ENCODE results near the gene ZFP42.

ZFP42 gene

GRCh38 chr4:188005561-188005960 is 10.0 kb downstream of the ZFP42 start:
- POLR2A ChIA-PET: no interaction called here
- CTCF ChIA-PET: no interaction called here
- H3K4me1 ChIP-seq (ENCODE audit: control extremely low read depth in 1 of 4, control insufficient read depth in 4 of 4, insufficient read depth in 4 of 4, low read length in 3 of 4): no peaks in the 10 kb centered on the region
- peaks cover 0 to 2% (median 0%) of the 10 kb centered on the region in 5 experiments for H3K9me3 ChIP-seq (ENCODE audit: control extremely low read depth in 1 of 5, control insufficient read depth in 4 of 5, insufficient read depth in 2 of 5, low read depth in 1 of 5, low read length in 4 of 5)
- no CpG with 5 or more reads among the region's 3 CpGs for WGBS (ENCODE audit: insufficient coverage)
- no peaks in the 10 kb centered on the region for H3K36me3 ChIP-seq (ENCODE audit: control insufficient read depth in 4 of 4, insufficient read depth in 4 of 4, low read length in 3 of 4)
- DNase-seq: no peak
- no peaks in the 10 kb centered on the region for H3K27me3 ChIP-seq (replicated peaks in 2 of 5; ENCODE audit: control insufficient read depth in 4 of 5, insufficient read depth in 5 of 5, low read length in 4 of 5)
- H3K27ac ChIP-seq (ENCODE audit: insufficient read depth in 1 of 2, low read depth in 1 of 2, low read length in 2 of 2, poor library complexity in 1 of 2, severe bottlenecking in 2 of 2): no peak overlapping the region
- H3K4me3 ChIP-seq (ENCODE audit: control insufficient read depth in 1 of 7, extremely low read depth in 1 of 7, insufficient read depth in 4 of 7, low read depth in 2 of 7, low read length in 6 of 7): no peak overlapping the region

GRCh38 chr4:188006285-188006848 is 10.8 kb downstream of the ZFP42 start:
- CTCF ChIA-PET: no interaction called here
- Histone ChIP-seq H3K4me3 (ENCODE audit: control insufficient read depth in 1 of 7, extremely low read depth in 1 of 7, insufficient read depth in 4 of 7, low read depth in 2 of 7, low read length in 6 of 7) (no peak overlapping the region), H3K27me3 (replicated peaks in 2 of 5; ENCODE audit: control insufficient read depth in 4 of 5, insufficient read depth in 5 of 5, low read length in 4 of 5) (no peaks in the 10 kb centered on the region), H3K4me1 (ENCODE audit: control extremely low read depth in 1 of 4, control insufficient read depth in 4 of 4, insufficient read depth in 4 of 4, low read length in 3 of 4) (no peaks in the 10 kb centered on the region), H3K9me3 (ENCODE audit: control extremely low read depth in 1 of 5, control insufficient read depth in 4 of 5, insufficient read depth in 2 of 5, low read depth in 1 of 5, low read length in 4 of 5) (peaks cover 0 to 2% (median 0%) of the 10 kb centered on the region in 5 experiments), H3K27ac (ENCODE audit: insufficient read depth in 1 of 2, low read depth in 1 of 2, low read length in 2 of 2, poor library complexity in 1 of 2, severe bottlenecking in 2 of 2) (no peak overlapping the region), H3K36me3 (ENCODE audit: control insufficient read depth in 4 of 4, insufficient read depth in 4 of 4, low read length in 3 of 4) (no peaks in the 10 kb centered on the region)
- WGBS (ENCODE audit: insufficient coverage): 76% methylated on average over 4 of the region's 5 CpGs
- POLR2A ChIA-PET: interaction anchor here (1.1 kb wide), 1 partner anchor 10 kb away, joined by 4 read pairs; no protein-coding TSS in a partner anchor
- no peak for DNase-seq

- Histone ChIP-seq H3K4me1 (ENCODE audit: control extremely low read depth in 1 of 4, control insufficient read depth in 4 of 4, insufficient read depth in 4 of 4, low read length in 3 of 4) (no peaks in the 10 kb centered on the region), H3K27ac (ENCODE audit: insufficient read depth in 1 of 2, low read depth in 1 of 2, low read length in 2 of 2, poor library complexity in 1 of 2, severe bottlenecking in 2 of 2) (no peak overlapping the region), H3K4me3 (ENCODE audit: control insufficient read depth in 1 of 7, extremely low read depth in 1 of 7, insufficient read depth in 4 of 7, low read depth in 2 of 7, low read length in 6 of 7) (no peak overlapping the region), H3K9me3 (ENCODE audit: control extremely low read depth in 1 of 5, control insufficient read depth in 4 of 5, insufficient read depth in 2 of 5, low read depth in 1 of 5, low read length in 4 of 5) (peaks cover 0 to 2% (median 0%) of the 10 kb centered on the region in 5 experiments), H3K36me3 (ENCODE audit: control insufficient read depth in 4 of 4, insufficient read depth in 4 of 4, low read length in 3 of 4) (no peaks in the 10 kb centered on the region), H3K27me3 (replicated peaks in 2 of 5; ENCODE audit: control insufficient read depth in 4 of 5, insufficient read depth in 5 of 5, low read length in 4 of 5) (no peaks in the 10 kb centered on the region)
- ChIA-PET CTCF (no interaction called here), POLR2A (no interaction called here)
- WGBS (ENCODE audit: insufficient coverage): 92% methylated on average over 2 of the region's 8 CpGs
- no peak for DNase-seq
Measured at GRCh38 chr4:188008377-188008776, 12.8 kb downstream of the ZFP42 start.

- Histone ChIP-seq H3K27me3 (replicated peaks in 2 of 5; ENCODE audit: control insufficient read depth in 4 of 5, insufficient read depth in 5 of 5, low read length in 4 of 5) (peaks cover 0 to 2% (median 0%) of the 10 kb centered on the region in 5 experiments), H3K9me3 (ENCODE audit: control extremely low read depth in 1 of 5, control insufficient read depth in 4 of 5, insufficient read depth in 2 of 5, low read depth in 1 of 5, low read length in 4 of 5) (no peaks in the 10 kb centered on the region), H3K4me1 (ENCODE audit: control extremely low read depth in 1 of 4, control insufficient read depth in 4 of 4, insufficient read depth in 4 of 4, low read length in 3 of 4) (no peaks in the 10 kb centered on the region), H3K36me3 (ENCODE audit: control insufficient read depth in 4 of 4, insufficient read depth in 4 of 4, low read length in 3 of 4) (no peaks in the 10 kb centered on the region), H3K4me3 (ENCODE audit: control insufficient read depth in 1 of 7, extremely low read depth in 1 of 7, insufficient read depth in 4 of 7, low read depth in 2 of 7, low read length in 6 of 7) (no peak overlapping the region), H3K27ac (ENCODE audit: insufficient read depth in 1 of 2, low read depth in 1 of 2, low read length in 2 of 2, poor library complexity in 1 of 2, severe bottlenecking in 2 of 2) (no peak overlapping the region)
- CTCF ChIA-PET: interaction anchor here (0.6 kb wide), 1 partner anchor 18 kb away, joined by 3 read pairs; no protein-coding TSS in a partner anchor
- POLR2A ChIA-PET: no interaction called here
- DNase-seq: no peak
- WGBS (ENCODE audit: insufficient coverage): 100% methylated on average over 2 of the region's 7 CpGs
Measured at GRCh38 chr4:188012426-188012945, 16.9 kb downstream of the ZFP42 start.

DNA sequence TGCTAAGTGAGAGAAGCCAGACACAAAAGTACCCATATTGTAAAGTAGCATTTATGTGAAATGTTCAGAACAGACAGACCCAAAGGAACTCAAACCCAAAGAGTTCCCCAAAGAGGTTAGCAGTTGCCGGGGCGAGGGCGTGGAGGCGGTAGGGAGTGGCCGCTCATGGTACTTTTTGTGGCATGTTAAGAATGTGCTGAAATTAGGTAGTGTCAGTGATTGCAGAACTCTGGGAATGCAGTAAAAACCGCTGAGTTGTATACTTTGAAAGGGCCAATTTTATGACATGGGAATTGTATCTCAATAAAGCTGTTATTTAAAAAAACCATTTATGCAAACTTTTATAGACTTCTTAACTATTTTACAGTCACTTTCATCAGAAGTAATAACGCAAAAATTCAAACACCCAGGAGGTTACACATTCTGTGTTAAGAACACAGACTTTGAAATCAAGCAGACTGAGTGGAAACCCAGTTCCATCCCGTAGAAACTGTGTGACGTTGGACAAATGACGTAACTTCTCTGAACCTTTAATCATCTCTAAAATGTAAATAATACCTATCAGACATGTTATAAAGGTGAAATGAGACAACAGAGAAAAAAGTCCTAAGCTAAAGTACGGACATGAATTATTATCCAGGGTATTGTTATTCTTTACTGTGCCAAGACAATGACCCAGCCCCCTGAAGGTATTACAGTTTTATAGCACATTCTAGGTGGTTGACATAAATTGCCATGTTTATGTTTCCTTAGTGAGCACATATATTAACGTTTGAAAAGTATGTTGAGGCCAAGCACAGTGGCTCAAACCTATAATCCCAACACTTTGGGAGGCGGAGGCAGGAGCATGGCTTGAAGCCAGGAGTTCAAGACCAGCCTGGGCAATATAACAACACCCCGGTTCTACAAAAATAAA is 19.7 kb downstream of the ZFP42 start:
- Histone ChIP-seq H3K27ac (ENCODE audit: insufficient read depth in 1 of 2, low read depth in 1 of 2, low read length in 2 of 2, poor library complexity in 1 of 2, severe bottlenecking in 2 of 2) (no peak overlapping the region), H3K27me3 (replicated peaks in 2 of 5; ENCODE audit: control insufficient read depth in 4 of 5, insufficient read depth in 5 of 5, low read length in 4 of 5) (peaks cover 0 to 2% (median 0%) of the 10 kb centered on the region in 5 experiments), H3K9me3 (ENCODE audit: control extremely low read depth in 1 of 5, control insufficient read depth in 4 of 5, insufficient read depth in 2 of 5, low read depth in 1 of 5, low read length in 4 of 5) (no peaks in the 10 kb centered on the region), H3K4me1 (ENCODE audit: control extremely low read depth in 1 of 4, control insufficient read depth in 4 of 4, insufficient read depth in 4 of 4, low read length in 3 of 4) (no peaks in the 10 kb centered on the region), H3K36me3 (ENCODE audit: control insufficient read depth in 4 of 4, insufficient read depth in 4 of 4, low read length in 3 of 4) (no peaks in the 10 kb centered on the region), H3K4me3 (ENCODE audit: control insufficient read depth in 1 of 7, extremely low read depth in 1 of 7, insufficient read depth in 4 of 7, low read depth in 2 of 7, low read length in 6 of 7) (no peak overlapping the region)
- POLR2A ChIA-PET: no interaction called here
- CTCF ChIA-PET: no interaction called here
- 100% methylated on average over 3 of the region's 14 CpGs for WGBS (ENCODE audit: insufficient coverage)
- no peak for DNase-seq

DNA sequence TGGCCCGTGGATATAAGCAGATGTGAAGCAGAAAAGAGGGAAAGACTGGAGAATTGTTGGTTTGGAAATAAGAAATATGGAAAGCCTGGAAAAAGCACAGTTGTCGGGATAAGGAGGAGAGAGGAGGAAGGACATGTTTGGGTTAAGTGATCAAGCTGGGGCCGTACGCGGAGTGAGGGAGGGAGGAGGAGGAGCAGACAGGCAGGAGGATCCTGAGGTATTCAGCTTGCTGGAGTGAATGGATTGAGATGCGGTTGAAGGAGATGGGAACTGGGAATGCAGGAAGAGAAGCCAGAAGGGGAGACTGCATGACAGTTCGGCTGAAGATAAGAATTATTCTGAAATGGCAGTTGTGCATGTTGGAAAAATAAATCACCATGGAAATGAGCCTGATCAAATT is 21.2 kb downstream of the ZFP42 start:
- no peaks in the 10 kb centered on the region for H3K36me3 ChIP-seq (ENCODE audit: control insufficient read depth in 4 of 4, insufficient read depth in 4 of 4, low read length in 3 of 4)
- WGBS (ENCODE audit: insufficient coverage): 38% methylated on average over 7 of the region's 7 CpGs
- H3K4me1 ChIP-seq (ENCODE audit: control extremely low read depth in 1 of 4, control insufficient read depth in 4 of 4, insufficient read depth in 4 of 4, low read length in 3 of 4): no peaks in the 10 kb centered on the region
- H3K27ac ChIP-seq (ENCODE audit: insufficient read depth in 1 of 2, low read depth in 1 of 2, low read length in 2 of 2, poor library complexity in 1 of 2, severe bottlenecking in 2 of 2): no peak overlapping the region
- H3K9me3 ChIP-seq (ENCODE audit: control extremely low read depth in 1 of 5, control insufficient read depth in 4 of 5, insufficient read depth in 2 of 5, low read depth in 1 of 5, low read length in 4 of 5): no peaks in the 10 kb centered on the region
- ChIA-PET CTCF (no interaction called here), POLR2A (interaction anchor here (1.0 kb wide), 1 partner anchor 10 kb away, joined by 4 read pairs; no protein-coding TSS in a partner anchor)
- peaks cover 0 to 2% (median 0%) of the 10 kb centered on the region in 5 experiments for H3K27me3 ChIP-seq (replicated peaks in 2 of 5; ENCODE audit: control insufficient read depth in 4 of 5, insufficient read depth in 5 of 5, low read length in 4 of 5)
- H3K4me3 ChIP-seq (ENCODE audit: control insufficient read depth in 1 of 7, extremely low read depth in 1 of 7, insufficient read depth in 4 of 7, low read depth in 2 of 7, low read length in 6 of 7): no peak overlapping the region
- no peak for DNase-seq

DNA sequence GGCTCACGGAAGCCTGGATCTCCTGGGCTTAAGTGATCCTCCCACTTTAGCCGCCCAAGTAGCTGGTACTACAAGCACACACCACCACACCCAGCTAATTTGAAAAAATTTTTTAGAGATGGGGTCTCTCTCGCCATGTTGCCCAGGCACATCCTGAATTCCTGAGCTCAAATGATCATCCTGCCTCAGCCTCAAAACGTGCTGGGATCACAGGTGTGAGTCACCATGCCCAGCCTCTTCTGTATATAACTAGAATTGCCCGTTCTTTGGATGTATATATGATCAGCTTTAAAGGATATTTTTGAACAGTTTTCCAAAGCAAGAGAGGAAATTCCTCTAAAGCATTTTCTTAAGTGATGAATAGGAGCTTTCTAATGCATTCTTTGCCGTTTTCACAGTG is 22.7 kb downstream of the ZFP42 start:
- H3K27ac ChIP-seq (ENCODE audit: insufficient read depth in 1 of 2, low read depth in 1 of 2, low read length in 2 of 2, poor library complexity in 1 of 2, severe bottlenecking in 2 of 2): no peak overlapping the region
- peaks cover 0 to 2% (median 0%) of the 10 kb centered on the region in 5 experiments for H3K27me3 ChIP-seq (replicated peaks in 2 of 5; ENCODE audit: control insufficient read depth in 4 of 5, insufficient read depth in 5 of 5, low read length in 4 of 5)
- no peaks in the 10 kb centered on the region for H3K4me1 ChIP-seq (ENCODE audit: control extremely low read depth in 1 of 4, control insufficient read depth in 4 of 4, insufficient read depth in 4 of 4, low read length in 3 of 4)
- ChIA-PET POLR2A (no interaction called here), CTCF (no interaction called here)
- no peak overlapping the region for H3K4me3 ChIP-seq (ENCODE audit: control insufficient read depth in 1 of 7, extremely low read depth in 1 of 7, insufficient read depth in 4 of 7, low read depth in 2 of 7, low read length in 6 of 7)
- no peaks in the 10 kb centered on the region for H3K9me3 ChIP-seq (ENCODE audit: control extremely low read depth in 1 of 5, control insufficient read depth in 4 of 5, insufficient read depth in 2 of 5, low read depth in 1 of 5, low read length in 4 of 5)
- no peaks in the 10 kb centered on the region for H3K36me3 ChIP-seq (ENCODE audit: control insufficient read depth in 4 of 4, insufficient read depth in 4 of 4, low read length in 3 of 4)
- DNase-seq: no peak
- 71% methylated on average over 4 of the region's 6 CpGs for WGBS (ENCODE audit: insufficient coverage)

Data from common myeloid progenitor, CD34-positive (primary cell).